DMS 273 (cell line): ENCODE results near the gene SYF2.
A peak's percentile ranks its signal among the peaks of the same experiment; 100 is the strongest.
"Not testable (repeated sequence)": the region's sequence is repeated elsewhere in the genome, so short reads cannot be mapped to it uniquely, and the experiment has no call there.

ENCODE experiments used
- DNase-seq: peaks from one replicate; lab custom pipeline; 2025; ENCODE audit not compliant: unreplicated experiment; lab: John Stamatoyannopoulos, UW

Gene SYF2

GRCh38 chr1:25246600-25247023 is 14.3 kb upstream of the SYF2 start:
- DNase-seq, result peak; percentile 73

- DNase-seq, result peak; percentile 46
These were observed 13.7 kb upstream of the SYF2 start for GRCh38 chr1:25245809-25246599.

- DNase-seq, result no peak
These were observed 13.1 kb upstream of the SYF2 start for GRCh38 chr1:25245393-25245792.

- no peak for DNase-seq
These were observed 11.6 kb upstream of the SYF2 start for GRCh38 chr1:25243907-25244306.

- DNase-seq, result peak; percentile 98
These were observed 7.6 kb upstream of the SYF2 start for GRCh38 chr1:25239681-25240541.

- no peak for DNase-seq
These were observed 5.7 kb upstream of the SYF2 start for GRCh38 chr1:25238046-25238445.

GRCh38 chr1:25236261-25236660 is 4.0 kb upstream of the SYF2 start:
- DNase-seq, result not testable (repeated sequence)

GRCh38 chr1:25235411-25235810 is 3.1 kb upstream of the SYF2 start:
- not testable (repeated sequence) for DNase-seq

- DNase-seq, result peak; percentile 89
These were observed 823 bp upstream of the SYF2 start for GRCh38 chr1:25232866-25233784.

- DNase-seq, result no peak
These were observed 8.8 kb downstream of the SYF2 start for GRCh38 chr1:25223471-25223870.

GRCh38 chr1:25222606-25223005 is 9.7 kb downstream of the SYF2 start:
- DNase-seq, result no peak

- DNase-seq, result peak; percentile 16
These were observed 11.6 kb downstream of the SYF2 start for GRCh38 chr1:25220666-25221065.

- DNase-seq, result no peak
These were observed 12.5 kb downstream of the SYF2 start for GRCh38 chr1:25219661-25220251.

- DNase-seq, result no peak
These were observed 14.6 kb downstream of the SYF2 start for GRCh38 chr1:25217598-25218232.

GRCh38 chr1:25217015-25217414 is 15.3 kb downstream of the SYF2 start:
- no peak for DNase-seq

GRCh38 chr1:25216123-25216522 is 16.2 kb downstream of the SYF2 start:
- DNase-seq, result no peak

GRCh38 chr1:25212725-25213124 is 19.6 kb downstream of the SYF2 start:
- DNase-seq, result no peak

- no peak for DNase-seq
These were observed 21.6 kb downstream of the SYF2 start for GRCh38 chr1:25210728-25211127.

GRCh38 chr1:25209516-25209915 is 22.8 kb downstream of the SYF2 start:
- DNase-seq, result no peak

- DNase-seq, result no peak
These were observed 23.6 kb downstream of the SYF2 start for GRCh38 chr1:25208561-25209222.
